Esophagus muscularis mucosa (tissue), 4 donors: Measurements from ENCODE around the gene GSE1.
A peak's percentile ranks its signal among the peaks of the same experiment; 100 is the strongest.

ENCODE experiments used
- CTCF ChIP-seq, 3 experiments: fragments of 200-600 bp in 2 of 3; fragments of 450-650 bp in 1 of 3; sonication (generic) in 2 of 3; IDR thresholded peaks; one replicate each; pipeline ENCODE4 v1.5.1; 2017 to 2019; ENCODE audit warnings: antibody characterized with exemption in 3 of 3, mild to moderate bottlenecking in 2 of 3, moderate library complexity in 1 of 3
- EP300 ChIP-seq: sonication (generic); formaldehyde crosslinking; IDR thresholded peaks from one replicate; pipeline ENCODE4 v1.6.1; 2017; ENCODE audit warnings: antibody characterized with exemption
- POLR2A ChIP-seq: fragments of 450-650 bp; IDR thresholded peaks from one replicate; pipeline ENCODE4 v1.6.1; 2017; ENCODE audit warnings: antibody characterized with exemption, moderate library complexity, mild to moderate bottlenecking, low read depth
- POLR2AphosphoS5 ChIP-seq, 2 donors: sonication (generic); formaldehyde crosslinking; IDR thresholded peaks; one replicate each; pipeline ENCODE4 v1.6.1; 2017; ENCODE audit warnings: antibody characterized with exemption in 2 of 2

GRCh38 chr16:85612801-85613603, at the start of gene GSE1:
- TF ChIP-seq CTCF (IDR thresholded peaks at IDR 0.05) (no peak), POLR2AphosphoS5 (IDR thresholded peaks at IDR 0.05) (peak; percentile 41 to 76), EP300 (no peak), POLR2A (peak; percentile 70)
